Osteoblast (primary cell): ENCODE data around the gene ARMC9. TPM values are rescaled to one million over a fixed set of nuclear protein-coding genes. Genes with fewer than 3 reads are reported as not detected.
A peak's percentile ranks its signal among the peaks of the same experiment; 100 is the strongest.

ENCODE experiments used
- DNase-seq: peaks from one replicate; pipeline ENCODE4 v3.0.0; 2011; ENCODE audit warnings: low spot score, mixed read lengths; ENCODE audit not compliant: insufficient read length; ENCODE audit errors: missing footprints
- H2AFZ ChIP-seq: 2 replicates; pipeline ENCODE4 v1.6.0; 2011; ENCODE audit warnings: mild to moderate bottlenecking, low read length
- H3K27ac ChIP-seq: 2 replicates; pipeline ENCODE4 v1.5.1; 2011; ENCODE audit warnings: mild to moderate bottlenecking, low read depth, low read length, moderate library complexity
- H3K27me3 ChIP-seq: 2 replicates; pipeline ENCODE4 v1.6.0; 2012; ENCODE audit warnings: mild to moderate bottlenecking, control low read depth, inconsistent platforms, low read length, moderate library complexity; ENCODE audit not compliant: insufficient read depth
- H3K36me3 ChIP-seq: 2 replicates; pipeline ENCODE4 v1.5.1; 2011; ENCODE audit warnings: mild to moderate bottlenecking, low read length, control low read depth, moderate library complexity; ENCODE audit not compliant: insufficient read depth
- H3K4me1 ChIP-seq: 2 replicates; pipeline ENCODE4 v1.5.1; 2011; ENCODE audit warnings: mild to moderate bottlenecking, low read length, control low read depth, moderate library complexity; ENCODE audit not compliant: insufficient read depth
- H3K4me2 ChIP-seq: 2 replicates; pipeline ENCODE4 v1.6.0; 2011; ENCODE audit warnings: mild to moderate bottlenecking, low read length; ENCODE audit not compliant: insufficient read depth
- H3K4me3 ChIP-seq: fragments of 200-600 bp; sonication (generic); 3 replicates; pipeline ENCODE4 v1.5.1; 2012; ENCODE audit warnings: mild to moderate bottlenecking, low read length, inconsistent platforms; ENCODE audit not compliant: insufficient read depth
- H3K79me2 ChIP-seq: 2 replicates; pipeline ENCODE4 v1.6.0; 2012; ENCODE audit warnings: mild to moderate bottlenecking, low read length, control low read depth, inconsistent platforms; ENCODE audit not compliant: insufficient read depth
- H3K9me3 ChIP-seq: 2 replicates; pipeline ENCODE4 v1.5.1; 2011; ENCODE audit warnings: low read depth, low read length, control low read depth
- H4K20me1 ChIP-seq: 2 replicates; pipeline ENCODE4 v1.6.0; 2012; ENCODE audit warnings: mild to moderate bottlenecking, low read length, control low read depth; ENCODE audit not compliant: insufficient read depth
- CTCF ChIP-seq: IDR thresholded peaks from 2 replicates; pipeline ENCODE4 v1.5.1; 2011; ENCODE audit warnings: mild to moderate bottlenecking, low read depth, low read length, moderate library complexity; ENCODE audit errors: extremely low read depth
- total RNA-seq: library from RNA; depleted of rRNA; stranded (reverse); fragments of >200 nt; gene quantifications from 2 replicates; pipeline ENCODE4 v1.2.3, GENCODE V29; 2012

ARMC9 gene
- total RNA-seq, 1 donor, result 221 TPM

GRCh38 chr2:231211486-231211885 lies 13.1 kb downstream of the ARMC9 start:
- DNase-seq, result no peak
- peak overlapping the region; percentile 43 for H3K27ac ChIP-seq
- H3K9me3 ChIP-seq, result no peaks in the 10 kb centered on the region
- peaks cover 10% of the 10 kb centered on the region for H4K20me1 ChIP-seq
- H2AFZ ChIP-seq, result no peak overlapping the region
- peaks cover 60% of the 10 kb centered on the region for H3K36me3 ChIP-seq
- peaks cover 4% of the 10 kb centered on the region for H3K79me2 ChIP-seq
- peaks cover 11% of the 10 kb centered on the region for H3K4me1 ChIP-seq
- no peak for TF ChIP-seq CTCF
- no peak overlapping the region for H3K4me2 ChIP-seq
- no peaks in the 10 kb centered on the region for H3K27me3 ChIP-seq
- H3K4me3 ChIP-seq, result no peak overlapping the region

- H3K79me2 ChIP-seq, result peaks cover 2% of the 10 kb centered on the region
- H3K4me2 ChIP-seq, result peak overlapping the region; percentile 1
- H3K4me3 ChIP-seq, result no peak overlapping the region
- peak; percentile 19 for DNase-seq
- H4K20me1 ChIP-seq, result peaks cover 5% of the 10 kb centered on the region
- H3K4me1 ChIP-seq, result peaks cover 11% of the 10 kb centered on the region
- no peaks in the 10 kb centered on the region for H3K27me3 ChIP-seq
- peak overlapping the region; percentile 43 for H3K27ac ChIP-seq
- H3K36me3 ChIP-seq, result peaks cover 69% of the 10 kb centered on the region
- no peak overlapping the region for H2AFZ ChIP-seq
- TF ChIP-seq CTCF, result no peak
- no peaks in the 10 kb centered on the region for H3K9me3 ChIP-seq
Observed at GRCh38 chr2:231212329-231212845, 14.0 kb downstream of the ARMC9 start.

GRCh38 chr2:231213931-231214642 lies 15.7 kb downstream of the ARMC9 start:
- Histone ChIP-seq H2AFZ (no peak overlapping the region), H3K4me2 (no peak overlapping the region), H3K36me3 (peaks cover 70% of the 10 kb centered on the region), H3K4me3 (no peak overlapping the region), H3K27ac (no peak overlapping the region), H3K27me3 (no peaks in the 10 kb centered on the region), H4K20me1 (peaks cover 5% of the 10 kb centered on the region), H3K9me3 (no peaks in the 10 kb centered on the region), H3K79me2 (no peaks in the 10 kb centered on the region), H3K4me1 (peaks cover 11% of the 10 kb centered on the region)
- DNase-seq, result no peak
- TF ChIP-seq CTCF, result no peak

- Histone ChIP-seq H3K36me3 (peaks cover 90% of the 10 kb centered on the region), H3K27me3 (no peaks in the 10 kb centered on the region), H3K79me2 (no peaks in the 10 kb centered on the region), H2AFZ (no peak overlapping the region), H3K4me1 (no peaks in the 10 kb centered on the region), H3K4me3 (no peak overlapping the region), H4K20me1 (peaks cover 5% of the 10 kb centered on the region), H3K4me2 (no peak overlapping the region), H3K9me3 (no peaks in the 10 kb centered on the region), H3K27ac (no peak overlapping the region)
- peak; percentile 46 for DNase-seq
- no peak for TF ChIP-seq CTCF
Observed at GRCh38 chr2:231218366-231218765, 19.9 kb downstream of the ARMC9 start.
